WTC11 (cell line): Measurements from ENCODE around the gene GPR183. TPM values are rescaled to one million over a fixed set of nuclear protein-coding genes. Genes with fewer than 3 reads are reported as not detected.

ENCODE experiments used
- ATAC-seq: fragments of 200-7000 bp; cut with Tn5 transposase; 2 replicates; pipeline ENCODE4 v1.10.0; 2021; ENCODE audit warnings: mild to moderate bottlenecking, moderate library complexity
- CTCF ChIA-PET: fragments of 300-600 bp; sonication (Branson Sonifier 250); formaldehyde crosslinking; loops from one replicate; lab custom pipeline; 2021; ENCODE audit warnings: antibody characterized with exemption; lab: Charles Lee
- POLR2A ChIA-PET: fragments of 350-600 bp; sonication (Branson Sonifier 250); formaldehyde crosslinking; loops from one replicate; lab custom pipeline; 2021; ENCODE audit warnings: antibody characterized with exemption; lab: Charles Lee
- DNase-seq: peaks from one replicate; pipeline ENCODE4 v3.0.0; 2021; ENCODE audit warnings: low spot score
- H3K27ac Mint-ChIP-seq: 2 replicates; pipeline ENCODE4 v1.8.0; 2021; ENCODE audit warnings: mixed read lengths
- H3K27me3 Mint-ChIP-seq: 2 replicates; pipeline ENCODE4 v1.8.0; 2021; ENCODE audit warnings: low read depth, mild to moderate bottlenecking, moderate library complexity, mixed read lengths
- H3K36me3 Mint-ChIP-seq: 2 replicates; pipeline ENCODE4 v1.8.0; 2021; ENCODE audit warnings: mixed read lengths
- H3K4me1 Mint-ChIP-seq: 2 replicates; pipeline ENCODE4 v1.8.0; 2022; ENCODE audit warnings: mixed read lengths
- H3K4me3 Mint-ChIP-seq: 2 replicates; pipeline ENCODE4 v1.8.0; 2021; ENCODE audit warnings: mild to moderate bottlenecking, moderate library complexity, mixed read lengths
- H3K9me3 Mint-ChIP-seq: 2 replicates; pipeline ENCODE4 v1.8.0; 2021; ENCODE audit warnings: mixed read lengths
- CDX4 ChIP-seq: fragments of 250-450 bp; sonication (Bioruptor Pico); IDR thresholded peaks from 2 replicates; pipeline ENCODE4 v1.9.0; 2021; ENCODE audit warnings: moderate library complexity, mild to moderate bottlenecking, inconsistent platforms, borderline replicate concordance
- CREB1 ChIP-seq: sonication (generic); formaldehyde crosslinking; IDR thresholded peaks from 2 replicates; pipeline ENCODE4 v1.8.0; 2023; ENCODE audit warnings: mild to moderate bottlenecking, missing genetic modification reagents
- CREM ChIP-seq: sonication (generic); formaldehyde crosslinking; IDR thresholded peaks from 2 replicates; pipeline ENCODE4 v1.8.1; 2022; ENCODE audit warnings: mild to moderate bottlenecking, missing genetic modification reagents, moderate library complexity
- E2F1 ChIP-seq: sonication (generic); formaldehyde crosslinking; IDR thresholded peaks from 2 replicates; pipeline ENCODE4 v1.8.0; 2022; ENCODE audit warnings: mild to moderate bottlenecking, missing genetic modification reagents
- E2F4 ChIP-seq: sonication (generic); formaldehyde crosslinking; IDR thresholded peaks from 2 replicates; pipeline ENCODE4 v1.8.1; 2022; ENCODE audit warnings: low read depth, mild to moderate bottlenecking, moderate library complexity, missing genetic modification reagents, borderline replicate concordance
- ETV6 ChIP-seq: sonication (generic); formaldehyde crosslinking; IDR thresholded peaks from 2 replicates; pipeline ENCODE4 v1.8.1; 2022; ENCODE audit warnings: mild to moderate bottlenecking, missing genetic modification reagents
- GRHL2 ChIP-seq: fragments of 250-450 bp; sonication (Bioruptor Pico); IDR thresholded peaks from 2 replicates; pipeline ENCODE4 v1.8.0; 2022; ENCODE audit warnings: mild to moderate bottlenecking, moderate library complexity; ENCODE audit not compliant: insufficient replicate concordance, severe bottlenecking
- IRF2 ChIP-seq: sonication (generic); formaldehyde crosslinking; IDR thresholded peaks from 2 replicates; pipeline ENCODE4 v1.8.0; 2022; ENCODE audit warnings: low read depth, missing genetic modification reagents, borderline replicate concordance
- MAX ChIP-seq: sonication (generic); formaldehyde crosslinking; IDR thresholded peaks from 2 replicates; pipeline ENCODE4 v1.8.0; 2022; ENCODE audit warnings: mild to moderate bottlenecking, missing genetic modification reagents
- NFATC4 ChIP-seq: fragments of 250-450 bp; sonication (Bioruptor Pico); IDR thresholded peaks from 2 replicates; pipeline ENCODE4 v1.9.0; 2021; ENCODE audit warnings: mild to moderate bottlenecking
- NFE2L1 ChIP-seq: sonication (generic); formaldehyde crosslinking; IDR thresholded peaks from 2 replicates; pipeline ENCODE4 v1.8.1; 2023; ENCODE audit warnings: missing genetic modification reagents
- PREB ChIP-seq: sonication (generic); formaldehyde crosslinking; IDR thresholded peaks from 2 replicates; pipeline ENCODE4 v1.8.1; 2022; ENCODE audit warnings: mild to moderate bottlenecking, missing genetic modification reagents, moderate library complexity, borderline replicate concordance
- SMAD4 ChIP-seq: sonication (generic); formaldehyde crosslinking; IDR thresholded peaks from 2 replicates; pipeline ENCODE4 v1.8.0; 2022; ENCODE audit warnings: mild to moderate bottlenecking, missing genetic modification reagents
- TEAD1 ChIP-seq: sonication (generic); formaldehyde crosslinking; IDR thresholded peaks from 2 replicates; pipeline ENCODE4 v1.8.0; 2022; ENCODE audit warnings: mild to moderate bottlenecking, missing genetic modification reagents
- ZBTB21 ChIP-seq: sonication (generic); formaldehyde crosslinking; IDR thresholded peaks from 2 replicates; pipeline ENCODE4 v1.8.1; 2023; ENCODE audit warnings: mild to moderate bottlenecking, missing genetic modification reagents, borderline replicate concordance
- ZBTB43 ChIP-seq: sonication (generic); formaldehyde crosslinking; IDR thresholded peaks from 2 replicates; pipeline ENCODE4 v1.8.1; 2023; ENCODE audit warnings: mild to moderate bottlenecking, missing genetic modification reagents
- ZNF121 ChIP-seq: sonication (generic); formaldehyde crosslinking; IDR thresholded peaks from 2 replicates; pipeline ENCODE4 v1.8.0; 2023; ENCODE audit warnings: missing genetic modification reagents
- ZNF281 ChIP-seq: sonication (generic); formaldehyde crosslinking; IDR thresholded peaks from 2 replicates; pipeline ENCODE4 v1.8.0; 2023; ENCODE audit warnings: mild to moderate bottlenecking, missing genetic modification reagents
- ZNF396 ChIP-seq: fragments of 250-450 bp; sonication (Bioruptor Pico); IDR thresholded peaks from 2 replicates; pipeline ENCODE4 v1.8.0; 2021; ENCODE audit warnings: mild to moderate bottlenecking, moderate library complexity, borderline replicate concordance
- ZNF423 ChIP-seq: fragments of 250-450 bp; sonication (Bioruptor Pico); IDR thresholded peaks from 2 replicates; pipeline ENCODE4 v2.1.2; 2022; ENCODE audit warnings: mild to moderate bottlenecking, moderate library complexity
- total RNA-seq: library from RNA; stranded (reverse); gene quantifications from 3 replicates; pipeline ENCODE4 v1.2.3, GENCODE V29; 2021

Gene GPR183
- total RNA-seq, 1 experiment from 2014 or later, result 0.13 TPM

GRCh38 chr13:99302637-99303505 lies 4.3 kb downstream of the GPR183 start:
- ATAC-seq (no peak), DNase-seq (no peak)
- H3K27ac Mint-ChIP-seq, result no peak overlapping the region
- TF ChIP-seq E2F4 (CRISPR knock-in tag) (no peak), E2F1 (CRISPR knock-in tag) (no peak), NFE2L1 (CRISPR knock-in tag) (no peak), MAX (CRISPR knock-in tag) (no peak), SMAD4 (CRISPR knock-in tag) (no peak), GRHL2 (CRISPR knock-in tag) (no peak), CREM (CRISPR knock-in tag) (no peak), ETV6 (CRISPR knock-in tag) (no peak), ZNF423 (no peak), IRF2 (CRISPR knock-in tag) (no peak), ZNF281 (CRISPR knock-in tag) (no peak)
- H3K27me3 Mint-ChIP-seq, result no peaks in the 10 kb centered on the region
- no peaks in the 10 kb centered on the region for H3K36me3 Mint-ChIP-seq
- CTCF ChIA-PET, result interaction anchor here (1.4 kb wide), 1 partner anchor 37 kb away, joined by 3 read pairs; no protein-coding TSS in a partner anchor
- peaks cover 12% of the 10 kb centered on the region for H3K4me1 Mint-ChIP-seq
- POLR2A ChIA-PET, result no interaction called here
- no peak overlapping the region for H3K4me3 Mint-ChIP-seq
- no peaks in the 10 kb centered on the region for H3K9me3 Mint-ChIP-seq

GRCh38 chr13:99301913-99302636 lies 5.1 kb downstream of the GPR183 start:
- no peaks in the 10 kb centered on the region for H3K27me3 Mint-ChIP-seq
- ATAC-seq (no peak), DNase-seq (no peak)
- H3K36me3 Mint-ChIP-seq, result no peaks in the 10 kb centered on the region
- peaks cover 12% of the 10 kb centered on the region for H3K4me1 Mint-ChIP-seq
- H3K9me3 Mint-ChIP-seq, result no peaks in the 10 kb centered on the region
- TF ChIP-seq ZNF423 (no peak), ZNF121 (CRISPR knock-in tag) (no peak)
- H3K4me3 Mint-ChIP-seq, result no peak overlapping the region
- H3K27ac Mint-ChIP-seq, result peak overlapping the region; percentile 15; the same call in 1 of the 2 replicates
- POLR2A ChIA-PET, result no interaction called here
- CTCF ChIA-PET, result no interaction called here

GRCh38 chr13:99301056-99301838 lies 6.0 kb downstream of the GPR183 start:
- Mint-ChIP-seq H3K27me3 (no peaks in the 10 kb centered on the region), H3K27ac (no peak overlapping the region), H3K4me3 (no peak overlapping the region), H3K36me3 (no peaks in the 10 kb centered on the region), H3K9me3 (no peaks in the 10 kb centered on the region), H3K4me1 (peaks cover 9% of the 10 kb centered on the region)
- POLR2A ChIA-PET, result no interaction called here
- CTCF ChIA-PET, result no interaction called here
- DNase-seq, result no peak
- ATAC-seq, result no peak
- no peak for TF ChIP-seq PREB (CRISPR knock-in tag)
- TF ChIP-seq ZBTB43 (CRISPR knock-in tag), result no peak
- no peak for TF ChIP-seq CDX4 (CRISPR knock-in tag)
- no peak for TF ChIP-seq TEAD1
- no peak for TF ChIP-seq CREB1
- TF ChIP-seq ZBTB21 (CRISPR knock-in tag), result no peak
- TF ChIP-seq NFATC4, result no peak
- TF ChIP-seq ZNF396, result no peak
